Gastroesophageal sphincter (tissue), 3 donors: Measurements from ENCODE around the gene ASB2.

ENCODE experiments used
- POLR2A ChIP-seq, 2 donors: fragments of 450-650 bp; IDR thresholded peaks; one replicate each; pipeline ENCODE4 v1.6.1; 2017; ENCODE audit warnings: antibody characterized with exemption in 2 of 2, mild to moderate bottlenecking in 2 of 2, moderate library complexity in 1 of 2
- POLR2AphosphoS5 ChIP-seq: sonication (generic); formaldehyde crosslinking; IDR thresholded peaks from one replicate; pipeline ENCODE4 v1.6.1; 2017; ENCODE audit warnings: antibody characterized with exemption
- TF ChIP-seq, protein P1 (sequence below), 4 experiments: fragments of 200-600 bp in 2 of 4; fragments of 450-650 bp in 2 of 4; sonication (generic) in 1 of 4; IDR thresholded peaks; one replicate each; pipeline ENCODE4 v1.5.1; 2017 to 2019; ENCODE audit warnings: antibody characterized with exemption in 4 of 4, mild to moderate bottlenecking in 2 of 4, moderate library complexity in 2 of 4

DNA sequence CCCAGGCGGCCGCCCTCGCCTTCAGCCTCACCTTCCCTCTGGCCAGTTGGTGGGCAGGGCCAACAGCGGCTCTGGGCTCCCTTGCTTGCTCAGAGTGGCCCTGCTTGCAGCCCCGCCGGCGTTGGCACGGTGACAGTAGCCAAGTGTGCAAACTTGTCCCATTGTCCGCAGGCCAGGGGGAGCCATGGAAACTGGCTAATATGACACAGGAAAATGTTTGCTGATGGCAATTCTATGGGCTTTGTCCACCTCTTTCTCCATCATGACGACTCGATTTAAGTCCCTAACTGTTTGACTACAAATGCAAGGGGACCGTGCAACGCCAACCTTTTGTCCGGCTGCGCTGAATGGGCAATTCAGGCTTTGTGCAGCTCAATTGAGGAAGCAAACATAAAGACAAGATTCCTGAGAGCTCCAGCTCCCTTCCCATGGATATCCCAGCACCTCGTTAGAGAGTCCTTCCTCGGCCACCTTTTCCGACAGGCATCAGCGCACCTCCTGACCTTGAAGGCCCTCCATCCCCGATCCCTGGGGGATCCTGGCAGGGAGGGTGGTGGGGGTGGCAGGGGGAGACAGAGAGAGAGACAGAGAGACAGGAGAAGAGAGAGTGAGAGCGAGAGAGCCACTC, 50.0 kb downstream of the ASB2 start:
- TF ChIP-seq, protein P1, sequence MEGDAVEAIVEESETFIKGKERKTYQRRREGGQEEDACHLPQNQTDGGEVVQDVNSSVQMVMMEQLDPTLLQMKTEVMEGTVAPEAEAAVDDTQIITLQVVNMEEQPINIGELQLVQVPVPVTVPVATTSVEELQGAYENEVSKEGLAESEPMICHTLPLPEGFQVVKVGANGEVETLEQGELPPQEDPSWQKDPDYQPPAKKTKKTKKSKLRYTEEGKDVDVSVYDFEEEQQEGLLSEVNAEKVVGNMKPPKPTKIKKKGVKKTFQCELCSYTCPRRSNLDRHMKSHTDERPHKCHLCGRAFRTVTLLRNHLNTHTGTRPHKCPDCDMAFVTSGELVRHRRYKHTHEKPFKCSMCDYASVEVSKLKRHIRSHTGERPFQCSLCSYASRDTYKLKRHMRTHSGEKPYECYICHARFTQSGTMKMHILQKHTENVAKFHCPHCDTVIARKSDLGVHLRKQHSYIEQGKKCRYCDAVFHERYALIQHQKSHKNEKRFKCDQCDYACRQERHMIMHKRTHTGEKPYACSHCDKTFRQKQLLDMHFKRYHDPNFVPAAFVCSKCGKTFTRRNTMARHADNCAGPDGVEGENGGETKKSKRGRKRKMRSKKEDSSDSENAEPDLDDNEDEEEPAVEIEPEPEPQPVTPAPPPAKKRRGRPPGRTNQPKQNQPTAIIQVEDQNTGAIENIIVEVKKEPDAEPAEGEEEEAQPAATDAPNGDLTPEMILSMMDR (IDR thresholded peaks at IDR 0.05) = no peak
- TF ChIP-seq POLR2AphosphoS5 (no peak), POLR2A (IDR thresholded peaks at IDR 0.05) (no peak)
